GM19395 (cell line): ENCODE results near the gene SFN.

Source experiments
- ATAC-seq: cut with Tn5 transposase; IDR thresholded peaks from one replicate; pipeline ENCODE4 v1.9.1; 2021; ENCODE audit warnings: mild to moderate bottlenecking, moderate library complexity; ENCODE audit not compliant: unreplicated experiment

The SFN gene

DNA sequence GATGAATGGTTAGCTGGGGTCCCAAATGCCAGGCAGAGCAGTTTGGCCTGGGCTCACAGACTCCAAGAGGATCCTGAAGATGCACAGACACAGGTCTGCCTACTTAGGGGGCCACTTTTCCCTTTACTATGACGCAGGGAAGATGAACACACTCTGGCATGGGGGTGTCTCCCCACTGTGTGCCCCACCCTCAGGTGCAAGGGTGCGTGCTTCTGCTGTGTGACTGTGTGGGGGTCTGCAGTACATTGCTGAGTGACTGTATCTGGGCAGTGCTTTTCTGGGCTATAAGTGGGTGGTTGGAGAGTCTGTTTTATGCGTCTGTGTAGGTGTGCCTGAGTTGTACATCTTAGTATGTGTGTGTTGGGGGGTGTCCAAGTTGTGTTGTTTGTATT, 47.0 kb downstream of the SFN start:
- ATAC-seq, result no peak

DNA sequence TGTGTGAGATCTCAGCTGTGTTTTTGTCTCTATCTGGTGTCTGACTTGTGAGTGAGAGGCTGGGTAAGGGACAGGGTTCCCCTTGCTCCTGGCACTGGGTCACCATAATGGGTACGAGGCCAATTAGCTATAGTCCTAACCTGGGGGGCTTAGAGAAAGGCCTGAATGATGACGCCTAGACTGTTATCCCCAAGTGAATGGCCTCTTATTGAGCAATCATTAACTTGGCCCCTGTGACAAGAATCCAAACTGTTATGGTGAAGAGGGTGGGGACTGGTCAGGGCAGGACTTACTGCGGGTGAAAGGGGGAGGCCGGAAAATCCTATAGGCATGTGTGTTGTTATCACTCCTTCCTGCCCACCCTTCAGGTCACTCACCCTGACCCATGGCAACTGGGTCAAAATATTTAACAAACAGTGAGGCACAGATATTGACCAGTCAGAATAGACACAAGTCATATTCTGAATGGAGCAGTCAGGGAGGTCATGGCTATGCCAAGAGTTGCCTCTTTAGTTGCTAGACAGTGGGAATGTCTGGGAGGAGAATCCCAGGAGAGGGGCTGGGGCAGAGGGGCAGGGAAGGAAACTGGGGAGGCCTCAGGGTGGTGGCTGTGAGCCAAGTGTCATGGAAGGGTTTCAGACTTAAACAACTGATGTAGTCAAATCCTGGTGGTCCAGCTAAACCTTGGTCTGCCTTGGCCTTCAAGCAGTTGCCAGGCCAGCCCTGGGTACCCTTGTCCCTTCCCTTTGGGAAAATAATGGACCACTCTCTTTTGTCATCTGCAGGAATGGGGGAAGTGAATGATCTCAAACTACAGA, 47.6 kb downstream of the SFN start:
- no peak for ATAC-seq

DNA sequence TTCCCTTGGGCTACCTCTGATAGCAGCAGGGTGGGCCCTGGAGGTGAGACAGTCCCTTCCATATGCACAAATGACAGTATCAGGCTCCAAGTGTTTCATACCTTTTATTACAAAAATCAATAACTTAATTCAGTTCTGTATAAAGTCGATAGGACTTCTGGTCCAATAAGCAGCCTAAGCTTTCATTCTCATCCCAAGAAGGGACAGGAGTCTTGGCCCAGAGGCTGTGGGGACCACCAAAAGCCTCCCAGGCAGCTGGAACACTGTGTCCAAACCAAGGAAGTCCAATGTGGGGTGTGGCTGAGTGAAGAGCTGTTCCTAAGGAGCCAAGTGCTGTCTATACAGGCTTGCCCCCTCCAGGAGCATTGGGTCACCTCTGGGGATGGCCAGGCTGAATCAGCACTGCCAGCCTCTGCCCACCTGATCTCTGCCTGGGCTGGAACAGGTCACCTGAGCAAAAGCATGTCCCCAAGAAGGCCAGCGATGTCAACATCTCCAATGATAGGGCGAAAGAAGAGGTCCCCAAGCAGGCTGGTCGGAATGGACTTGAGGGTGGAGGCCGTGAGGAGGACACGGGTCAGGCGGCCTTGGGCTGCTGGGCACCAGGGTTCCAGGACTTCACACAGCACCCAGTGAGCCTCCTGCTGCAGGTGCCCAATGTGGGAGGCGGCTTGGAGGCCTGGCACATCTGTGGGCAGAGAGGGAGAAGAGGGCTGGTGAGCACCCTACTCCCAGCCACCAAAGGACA, 48.6 kb downstream of the SFN start:
- no peak for ATAC-seq

DNA sequence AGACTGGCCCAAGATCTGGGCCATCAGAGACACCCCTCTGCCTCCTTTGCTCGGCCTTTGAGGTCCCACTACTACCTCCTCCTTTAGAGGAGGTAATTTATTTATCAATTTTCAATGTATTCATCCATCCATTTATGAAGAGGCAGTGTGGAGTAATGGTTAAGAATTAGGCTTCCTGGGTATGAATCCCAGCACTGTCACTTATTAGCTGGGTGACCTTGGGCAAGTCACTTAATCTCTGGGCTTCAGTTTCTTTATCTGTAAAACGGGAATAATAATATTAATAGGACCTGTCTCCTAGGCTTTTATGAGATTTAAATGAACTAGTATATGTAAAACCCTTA, 49.2 kb downstream of the SFN start:
- no peak for ATAC-seq

DNA sequence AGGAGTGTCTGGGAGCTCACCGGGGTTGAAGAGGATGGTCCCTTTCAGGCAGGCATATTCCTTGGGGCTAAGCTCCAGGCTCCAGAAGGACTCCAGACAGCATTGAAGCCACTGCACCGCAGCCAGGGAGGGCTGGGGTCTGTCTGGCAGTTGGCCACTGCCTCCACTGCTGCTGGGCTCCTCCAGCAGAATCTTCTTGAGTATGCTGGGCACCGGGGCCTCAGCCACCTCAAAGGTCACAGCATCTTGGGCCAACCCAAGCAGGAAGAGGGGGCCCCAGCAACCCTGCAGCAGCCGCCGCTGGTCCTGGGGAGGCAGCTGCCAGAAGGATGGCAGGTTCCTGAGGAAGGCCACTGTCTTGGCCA, 50.4 kb downstream of the SFN start:
- no peak for ATAC-seq
